Astrocyte of the hippocampus (primary cell): ENCODE measurements around the gene MID1IP1.

Experiments
- DNase-seq: peaks from one replicate; pipeline ENCODE4 v3.0.0; 2011; ENCODE audit warnings: low read depth, low spot score

Gene MID1IP1

GRCh38 chrX:38816155-38816554, 14.9 kb downstream of the MID1IP1 start:
- no peak for DNase-seq

GRCh38 chrX:38817004-38817703, 15.9 kb downstream of the MID1IP1 start:
- peak; percentile 35 for DNase-seq

GRCh38 chrX:38819163-38819562, 17.9 kb downstream of the MID1IP1 start:
- DNase-seq, result no peak

GRCh38 chrX:38819709-38820108, 18.4 kb downstream of the MID1IP1 start:
- DNase-seq, result no peak

- DNase-seq, result no peak
Observed at GRCh38 chrX:38820751-38821150, 19.5 kb downstream of the MID1IP1 start.

GRCh38 chrX:38824176-38824575, 22.9 kb downstream of the MID1IP1 start:
- no peak for DNase-seq

GRCh38 chrX:38831949-38832348, 30.7 kb downstream of the MID1IP1 start:
- DNase-seq, result no peak

- DNase-seq, result no peak
Observed at GRCh38 chrX:38837389-38837788, 36.1 kb downstream of the MID1IP1 start.

GRCh38 chrX:38839277-38839676, 38.0 kb downstream of the MID1IP1 start:
- DNase-seq, result no peak

- no peak for DNase-seq
Observed at GRCh38 chrX:38839944-38840343, 38.7 kb downstream of the MID1IP1 start.

- no peak for DNase-seq
Observed at GRCh38 chrX:38841750-38842149, 40.5 kb downstream of the MID1IP1 start.

GRCh38 chrX:38845426-38845825, 44.2 kb downstream of the MID1IP1 start:
- DNase-seq, result no peak

- DNase-seq, result no peak
Observed at GRCh38 chrX:38847206-38847902, 46.1 kb downstream of the MID1IP1 start.

- no peak for DNase-seq
Observed at GRCh38 chrX:38847903-38848230, 46.6 kb downstream of the MID1IP1 start.

- no peak for DNase-seq
Observed at GRCh38 chrX:38848671-38849455, 47.6 kb downstream of the MID1IP1 start.

GRCh38 chrX:38850807-38851544, 49.7 kb downstream of the MID1IP1 start:
- DNase-seq, result no peak

GRCh38 chrX:38854305-38854704, 53.0 kb downstream of the MID1IP1 start:
- no peak for DNase-seq
